GM12801 (cell line): ENCODE measurements around the gene ENTR1.

Source experiments
- TF ChIP-seq, protein P1 (sequence below): IDR thresholded peaks from one replicate; pipeline ENCODE4 v1.5.1; 2011; ENCODE audit warnings: control low read depth; ENCODE audit not compliant: insufficient read length; ENCODE audit errors: extremely low read depth

Gene ENTR1

DNA sequence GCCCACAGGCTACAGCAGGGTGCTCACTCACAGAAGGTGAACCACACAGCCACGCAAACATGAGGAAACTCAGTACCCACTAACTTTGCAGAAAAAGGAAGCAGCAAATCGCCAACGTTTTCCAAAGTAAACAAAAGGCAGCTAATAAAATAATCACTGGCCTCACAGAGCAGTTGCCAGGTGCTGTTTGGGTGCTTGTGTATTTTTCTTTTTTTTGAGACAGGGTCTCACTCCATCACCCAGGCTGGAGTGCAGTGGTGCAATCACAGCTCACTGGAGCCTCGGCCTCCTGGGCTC is 14.2 kb downstream of the ENTR1 start:
- TF ChIP-seq, protein P1, sequence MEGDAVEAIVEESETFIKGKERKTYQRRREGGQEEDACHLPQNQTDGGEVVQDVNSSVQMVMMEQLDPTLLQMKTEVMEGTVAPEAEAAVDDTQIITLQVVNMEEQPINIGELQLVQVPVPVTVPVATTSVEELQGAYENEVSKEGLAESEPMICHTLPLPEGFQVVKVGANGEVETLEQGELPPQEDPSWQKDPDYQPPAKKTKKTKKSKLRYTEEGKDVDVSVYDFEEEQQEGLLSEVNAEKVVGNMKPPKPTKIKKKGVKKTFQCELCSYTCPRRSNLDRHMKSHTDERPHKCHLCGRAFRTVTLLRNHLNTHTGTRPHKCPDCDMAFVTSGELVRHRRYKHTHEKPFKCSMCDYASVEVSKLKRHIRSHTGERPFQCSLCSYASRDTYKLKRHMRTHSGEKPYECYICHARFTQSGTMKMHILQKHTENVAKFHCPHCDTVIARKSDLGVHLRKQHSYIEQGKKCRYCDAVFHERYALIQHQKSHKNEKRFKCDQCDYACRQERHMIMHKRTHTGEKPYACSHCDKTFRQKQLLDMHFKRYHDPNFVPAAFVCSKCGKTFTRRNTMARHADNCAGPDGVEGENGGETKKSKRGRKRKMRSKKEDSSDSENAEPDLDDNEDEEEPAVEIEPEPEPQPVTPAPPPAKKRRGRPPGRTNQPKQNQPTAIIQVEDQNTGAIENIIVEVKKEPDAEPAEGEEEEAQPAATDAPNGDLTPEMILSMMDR, result no peak

DNA sequence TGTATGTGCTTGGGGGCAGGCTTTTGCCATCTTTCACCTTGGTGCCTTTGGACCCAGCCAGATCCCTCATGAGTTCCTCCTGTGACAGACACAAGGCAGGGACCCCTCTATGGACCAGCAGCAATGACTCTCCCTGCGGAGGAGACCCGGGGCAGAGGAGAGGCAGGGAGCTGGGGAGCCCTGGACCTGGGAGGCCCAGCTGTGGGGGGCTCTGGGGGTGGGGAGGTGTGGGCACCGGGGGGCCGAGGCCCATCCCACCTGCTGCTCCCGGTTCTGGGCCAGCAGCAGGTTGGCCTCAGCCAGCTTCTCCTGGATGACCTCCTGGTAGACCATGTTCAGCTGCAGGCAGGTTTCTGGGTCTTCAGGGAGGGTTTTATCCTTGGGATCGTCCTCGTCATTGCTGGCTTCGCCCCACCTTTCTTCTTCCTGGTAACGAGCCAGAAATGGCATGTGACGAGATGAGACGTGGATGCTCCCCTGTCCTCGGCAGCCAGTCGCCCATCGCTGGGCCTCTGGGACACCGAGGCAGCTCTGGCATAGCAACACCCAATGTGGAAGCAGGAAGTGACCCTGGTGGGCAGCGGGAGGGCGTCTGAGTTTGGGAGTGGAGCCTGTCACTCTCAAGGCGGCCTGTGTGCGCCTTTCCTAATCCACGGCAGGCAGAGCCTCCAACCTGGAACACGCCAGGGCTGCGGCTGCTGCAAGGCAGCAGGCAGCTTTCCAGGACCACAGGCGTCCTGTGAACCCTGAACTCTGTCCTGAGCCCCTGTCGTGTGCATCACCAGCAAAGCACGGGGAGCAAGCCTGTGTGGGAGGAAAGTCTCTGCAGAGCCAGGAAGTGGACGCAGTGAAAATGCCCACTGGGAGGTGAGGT is 14.8 kb downstream of the ENTR1 start:
- TF ChIP-seq, protein P1, result no peak

DNA sequence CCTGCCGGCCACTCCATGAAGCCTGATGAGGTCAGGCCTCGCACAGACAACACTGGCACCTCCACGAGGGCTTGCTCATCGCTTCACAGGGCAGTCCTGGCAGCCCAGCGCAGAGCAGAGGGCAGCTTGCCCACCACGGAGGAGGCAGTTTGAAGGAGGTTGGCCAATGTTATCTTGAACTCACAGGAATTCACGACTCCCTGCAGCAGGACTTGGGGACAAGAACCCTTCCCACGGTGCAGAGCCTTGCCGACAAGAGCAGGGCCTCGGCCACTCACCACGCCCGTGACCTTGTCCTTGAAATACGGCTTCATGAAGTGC is 15.4 kb downstream of the ENTR1 start:
- TF ChIP-seq, protein P1, result no peak

DNA sequence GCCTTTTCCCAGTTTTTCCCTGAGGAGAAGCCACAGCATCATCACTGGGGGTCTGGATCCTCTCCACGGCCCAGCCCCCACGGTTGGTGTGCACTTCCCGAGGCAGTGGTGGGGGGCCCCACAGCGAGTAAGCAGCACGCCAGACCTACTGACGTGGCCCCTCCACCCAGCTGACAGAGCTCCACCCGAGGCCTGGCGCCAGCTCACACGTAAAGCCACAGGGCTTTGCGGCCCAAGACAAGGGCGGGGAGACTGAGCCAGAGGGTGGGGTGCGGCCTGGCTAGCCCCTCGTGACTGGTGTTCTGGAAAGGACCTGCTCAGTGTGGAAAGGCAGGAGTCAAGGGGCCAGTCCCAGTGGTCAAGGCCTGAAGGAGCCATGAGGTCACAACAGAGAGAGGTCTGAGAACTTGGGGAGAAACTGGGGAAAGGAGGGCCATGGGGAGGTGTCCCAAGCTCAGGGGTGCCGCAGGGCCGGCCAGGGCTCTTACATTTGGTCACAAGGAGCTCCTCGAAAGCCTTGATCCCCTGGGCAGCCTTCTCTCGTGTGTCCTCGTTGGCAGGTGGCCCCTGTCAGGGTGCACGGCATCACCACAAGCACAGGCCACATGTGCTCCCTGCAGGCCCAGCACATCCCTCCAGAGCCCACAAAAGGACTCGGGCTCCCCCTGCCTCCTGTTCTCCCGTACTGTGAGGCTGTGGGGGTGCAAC is 15.9 kb downstream of the ENTR1 start:
- TF ChIP-seq, protein P1, result no peak

DNA sequence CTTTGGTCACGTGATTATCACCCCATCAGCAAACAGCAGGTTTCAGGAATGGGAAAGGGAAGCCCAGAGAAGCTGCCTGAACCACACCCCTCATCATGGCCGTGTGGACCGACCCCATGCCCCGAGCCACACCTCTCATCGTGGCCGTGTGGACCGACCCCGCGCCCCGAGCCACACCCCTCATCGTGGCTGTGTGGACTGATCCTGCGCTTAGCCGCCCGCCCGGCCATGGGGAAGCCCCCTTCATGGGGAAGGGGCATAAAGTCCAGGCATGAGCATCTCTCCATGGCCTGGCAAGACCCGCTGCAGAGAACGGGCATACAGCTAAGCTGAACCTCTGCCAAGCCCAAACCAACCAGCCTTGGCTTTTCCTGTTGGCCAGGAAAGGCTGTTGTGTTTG is 16.9 kb downstream of the ENTR1 start:
- TF ChIP-seq, protein P1, result no peak

DNA sequence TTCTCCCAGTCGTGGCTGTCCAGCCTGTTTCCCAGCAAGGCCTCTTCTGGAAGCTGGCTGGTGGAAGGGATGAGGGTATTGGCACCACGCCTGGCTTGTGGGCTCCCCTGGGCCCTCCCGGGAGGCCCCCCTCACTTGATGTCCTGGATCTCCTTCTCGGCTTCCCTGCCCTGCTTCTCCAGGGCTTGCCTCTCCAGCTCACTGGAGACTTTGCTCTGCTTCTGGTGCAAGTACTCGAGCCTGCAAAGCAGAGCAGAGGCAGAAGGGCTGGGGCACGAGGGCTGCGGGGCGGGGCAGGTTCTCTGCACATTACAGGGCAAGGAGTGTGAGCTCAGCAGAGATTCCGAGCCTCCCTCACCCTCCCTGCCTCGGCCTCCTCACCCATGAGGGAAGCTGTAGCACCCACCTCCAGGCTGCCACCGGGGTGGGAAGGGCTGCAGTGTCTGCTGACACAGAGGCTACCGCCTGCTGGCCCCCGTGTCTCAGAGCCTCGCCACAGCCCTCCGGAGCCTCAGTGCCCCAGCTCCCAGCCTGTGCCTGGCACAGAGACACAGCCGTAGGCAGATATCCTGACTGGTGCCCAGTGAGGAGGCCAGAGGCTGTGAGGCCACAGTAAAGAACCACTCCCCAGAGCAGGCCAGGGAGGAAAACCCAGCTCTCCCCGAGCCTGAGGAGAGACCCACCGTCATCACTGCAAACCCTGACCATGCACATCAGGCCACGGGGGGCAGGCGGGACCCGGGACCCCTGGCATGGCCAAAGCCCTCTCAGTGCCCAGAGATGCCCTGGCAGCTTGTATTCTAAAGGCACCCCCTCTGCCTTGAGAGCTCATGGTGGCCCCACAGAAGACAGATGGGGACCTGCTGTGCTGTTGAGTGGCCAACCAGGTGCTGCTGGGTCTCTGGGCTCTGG is 17.6 kb downstream of the ENTR1 start:
- TF ChIP-seq, protein P1, result no peak

DNA sequence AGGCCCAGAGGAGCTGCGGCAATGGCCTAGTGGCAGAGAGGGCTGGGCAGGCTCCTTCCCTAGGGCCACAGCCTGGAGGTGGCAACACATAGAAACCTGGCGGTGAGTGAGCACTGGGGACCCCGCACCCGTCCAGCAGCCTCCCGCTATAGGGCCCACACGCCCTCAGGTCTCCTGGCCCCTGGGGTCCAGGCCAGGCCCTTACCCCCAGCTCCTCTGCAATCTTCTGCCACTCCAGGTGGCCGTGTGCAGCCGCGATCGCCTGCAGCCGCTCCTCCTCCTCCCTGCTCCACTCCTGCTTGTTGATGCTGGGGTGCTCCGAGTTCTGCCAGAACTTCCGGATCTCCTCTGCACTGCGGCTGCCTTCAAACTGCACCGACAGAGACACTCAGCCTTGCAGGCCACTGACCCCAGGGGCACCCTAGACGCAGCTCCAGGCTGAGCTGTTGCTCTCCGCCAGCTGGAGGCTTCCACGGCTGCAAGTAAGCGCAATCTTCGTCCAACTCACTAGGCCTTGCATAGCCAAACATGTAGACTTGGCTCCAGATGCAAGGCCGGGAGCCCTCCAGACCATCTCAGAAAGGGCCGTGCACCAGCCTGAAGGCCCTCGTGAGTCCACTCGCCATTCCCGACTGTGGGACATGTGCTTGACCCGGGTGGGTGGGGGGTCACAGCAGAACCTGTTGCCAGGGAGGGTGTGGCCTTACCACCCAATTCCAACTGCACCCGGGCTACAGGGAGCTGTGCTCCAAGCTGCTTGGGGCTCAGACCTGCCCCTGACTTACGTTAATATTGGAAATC is 18.5 kb downstream of the ENTR1 start:
- TF ChIP-seq, protein P1, result no peak
